B cell (primary cell): ENCODE results near the gene AEBP1. TPM values are rescaled to one million over a fixed set of nuclear protein-coding genes. Genes with fewer than 3 reads are reported as not detected.

Source experiments
- ATAC-seq: fragments of 200-7000 bp; cut with Tn5 transposase; one replicate; pipeline ENCODE4 v1.10.0; 2021; ENCODE audit warnings: low read depth, mild to moderate bottlenecking, moderate number of reproducible peaks, moderate library complexity
- CTCF ChIA-PET: fragments of 350-600 bp; sonication (Branson Sonifier 250); formaldehyde crosslinking; loops from one replicate; lab custom pipeline; 2021; ENCODE audit warnings: antibody characterized with exemption, inconsistent platforms; lab: Charles Lee
- POLR2A ChIA-PET: fragments of 350-600 bp; sonication (Branson Sonifier 250); formaldehyde crosslinking; loops from one replicate; lab custom pipeline; 2021; ENCODE audit warnings: antibody characterized with exemption; lab: Charles Lee
- DNase-seq: peaks from one replicate; pipeline ENCODE4 v3.0.0; 2013
- H2AFZ ChIP-seq: 2 replicates; pipeline ENCODE4 v1.6.1; 2012; ENCODE audit warnings: mild to moderate bottlenecking, low read depth, low read length; ENCODE audit not compliant: insufficient read depth, poor library complexity, severe bottlenecking
- H3K27ac ChIP-seq, 2 donors: 1 replicate in 1 of 2; 2 replicates in 1 of 2; pipeline ENCODE4 v1.5.1; 2012 to 2013; ENCODE audit warnings: low read length in 2 of 2, mild to moderate bottlenecking in 2 of 2, moderate library complexity in 1 of 2
- H3K27me3 ChIP-seq, 4 experiments: fragments of 200-600 bp in 1 of 4; sonication (generic) in 1 of 4; replicated peaks in 1 of 4; 1 replicate in 2 of 4; 2 replicates in 2 of 4; pipeline versions ENCODE4 v1.6.1 to v1.7.0; 2013 to 2016; ENCODE audit warnings: low read length in 3 of 4, mild to moderate bottlenecking in 2 of 4, mixed read lengths in 1 of 4, moderate library complexity in 1 of 4; ENCODE audit not compliant: insufficient read depth in 4 of 4, control insufficient read depth in 3 of 4; ENCODE audit errors: control extremely low read depth in 1 of 4
- H3K36me3 ChIP-seq, 2 experiments: replicated peaks in 1 of 2; 1 replicate in 1 of 2; 2 replicates in 1 of 2; pipeline versions ENCODE4 v1.6.1 to v1.7.1; 2013; ENCODE audit warnings: low read length in 1 of 2; ENCODE audit not compliant: insufficient read depth in 2 of 2, control insufficient read depth in 1 of 2; ENCODE audit errors: control extremely low read depth in 1 of 2, extremely low read depth in 1 of 2
- H3K4me1 ChIP-seq, 2 donors: fragments of 200-600 bp in 1 of 2; sonication (generic) in 1 of 2; 1 replicate in 1 of 2; 2 replicates in 1 of 2; pipeline versions ENCODE4 v1.5.1 to v1.6.1; 2013 to 2017; ENCODE audit warnings: low read length in 2 of 2; ENCODE audit not compliant: control insufficient read depth in 2 of 2, insufficient read depth in 2 of 2
- H3K4me2 ChIP-seq: replicated peaks from 2 replicates; pipeline ENCODE3; 2012; ENCODE audit warnings: mild to moderate bottlenecking, low read depth, low read length; ENCODE audit not compliant: poor library complexity, severe bottlenecking
- H3K4me3 ChIP-seq, 5 experiments: fragments of 200-600 bp in 1 of 5; sonication (generic) in 1 of 5; 1 replicate in 3 of 5; 2 replicates in 2 of 5; pipeline versions ENCODE4 v1.5.1 to v1.7.0; 2011 to 2016; ENCODE audit warnings: low read length in 4 of 5, mild to moderate bottlenecking in 4 of 5, low read depth in 2 of 5, control low read depth in 1 of 5, moderate library complexity in 1 of 5; ENCODE audit not compliant: insufficient read depth in 1 of 5; ENCODE audit errors: control extremely low read depth in 1 of 5, extremely low read depth in 1 of 5
- H3K79me2 ChIP-seq: fragments of 200-600 bp; sonication (generic); one replicate; pipeline ENCODE4 v1.6.0; 2016; ENCODE audit warnings: low read length; ENCODE audit not compliant: control insufficient read depth, insufficient read depth
- H3K9ac ChIP-seq: fragments of 200-600 bp; sonication (generic); 2 replicates; pipeline ENCODE4 v1.6.1; 2017; ENCODE audit warnings: mild to moderate bottlenecking, low read length, moderate library complexity
- H3K9me3 ChIP-seq, 3 donors: one replicate each; pipeline versions ENCODE4 v1.6.1 to v1.7.1; 2013; ENCODE audit warnings: low read length in 2 of 3; ENCODE audit not compliant: control insufficient read depth in 2 of 3, insufficient read depth in 1 of 3; ENCODE audit errors: control extremely low read depth in 1 of 3
- H4K20me1 ChIP-seq: 2 replicates; pipeline ENCODE4 v1.6.0; 2012; ENCODE audit warnings: mild to moderate bottlenecking, low read length; ENCODE audit not compliant: insufficient read depth, control insufficient read depth, poor library complexity, severe bottlenecking
- H3K27ac Mint-ChIP-seq: one replicate; pipeline ENCODE4 v1.8.0; 2021; ENCODE audit warnings: mixed read lengths
- H3K27me3 Mint-ChIP-seq: one replicate; pipeline ENCODE4 v1.8.0; 2021; ENCODE audit warnings: mixed read lengths
- H3K4me1 Mint-ChIP-seq: one replicate; pipeline ENCODE4 v1.8.0; 2021; ENCODE audit warnings: mixed read lengths
- H3K4me3 Mint-ChIP-seq: one replicate; pipeline ENCODE4 v1.8.0; 2021; ENCODE audit warnings: mixed read lengths
- H3K9me3 Mint-ChIP-seq: one replicate; pipeline ENCODE4 v1.8.0; 2022; ENCODE audit warnings: mixed read lengths; ENCODE audit not compliant: insufficient read depth
- EZH2 ChIP-seq: IDR thresholded peaks from 2 replicates; pipeline ENCODE4 v1.6.1; 2012; ENCODE audit warnings: borderline replicate concordance, low read depth, mild to moderate bottlenecking, moderate library complexity, low read length; ENCODE audit not compliant: insufficient read depth, poor library complexity, severe bottlenecking
- WGBS: methylation state at CpG from one replicate; pipeline ENCODE4 v1.1.5; 2013; ENCODE audit warnings: missing lambda C conversion rate; ENCODE audit not compliant: insufficient coverage; 5-methylcytosine and 5-hydroxymethylcytosine counted together
- intact Hi-C: fragments of 100-400 bp; cut with micrococcal nuclease; formaldehyde crosslinking; loops from one replicate; pipeline ENCODE4 v1.10.0; 2022
- polyA plus RNA-seq: library from polyadenylated mRNA; depleted of rRNA; stranded (reverse); fragments of >200 nt; gene quantifications from 2 replicates; pipeline ENCODE4 v1.2.3, GENCODE V29; 2012
- total RNA-seq, 2 donors: library from RNA; stranded (reverse); fragments of 120-200 nt in 1 of 2; gene quantifications; 1 replicate in 1 of 2; 2 replicates in 1 of 2; pipeline versions ENCODE4 v1.2.3 to v1.2.4, GENCODE V29; 2013 to 2022
- TF ChIP-seq, protein P1 (sequence below): fragments of 200-600 bp; IDR thresholded peaks from one replicate; pipeline ENCODE4 v1.8.0; 2022; ENCODE audit warnings: antibody characterized with exemption, mild to moderate bottlenecking

AEBP1 gene
- total and polyA plus RNA-seq, 2 donors (not counting 1 experiment from before 2014, with no cell fraction given): 20.2 to 36.7 TPM

DNA sequence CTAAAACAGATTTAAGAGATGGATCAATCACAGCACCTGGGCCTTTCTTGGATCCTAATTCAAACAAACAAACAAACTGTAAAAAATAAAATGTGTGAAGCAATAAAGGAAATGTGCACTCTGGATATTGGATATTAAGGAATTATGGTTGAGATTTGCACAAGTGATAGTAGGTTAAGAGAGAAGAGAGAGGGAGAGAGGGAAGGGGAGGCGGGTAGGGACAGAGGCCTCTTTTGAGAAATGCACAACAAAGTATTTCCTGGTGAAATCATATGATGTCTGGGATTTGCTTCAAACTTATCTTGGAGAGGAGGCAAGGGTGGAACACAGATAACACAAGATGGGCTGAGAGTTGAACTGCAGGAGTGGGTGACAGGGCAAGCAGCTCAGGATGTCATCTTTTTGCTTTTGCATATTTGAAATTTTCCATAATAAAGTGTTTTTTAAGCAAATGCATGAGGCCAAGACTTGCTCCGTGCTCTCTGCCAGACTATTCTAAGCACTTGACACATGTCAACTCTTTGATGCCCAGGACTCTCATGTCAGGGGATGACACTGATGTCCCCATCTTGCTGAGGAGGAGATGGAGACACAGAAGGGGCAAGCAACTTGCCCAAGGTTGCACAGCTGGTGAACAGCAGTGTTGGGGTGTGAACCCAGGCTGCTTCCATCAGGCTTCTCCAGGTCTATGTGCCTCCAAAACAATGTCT, 9.1 kb upstream of the AEBP1 start:
- no peak overlapping the region for H3K27ac ChIP-seq

DNA sequence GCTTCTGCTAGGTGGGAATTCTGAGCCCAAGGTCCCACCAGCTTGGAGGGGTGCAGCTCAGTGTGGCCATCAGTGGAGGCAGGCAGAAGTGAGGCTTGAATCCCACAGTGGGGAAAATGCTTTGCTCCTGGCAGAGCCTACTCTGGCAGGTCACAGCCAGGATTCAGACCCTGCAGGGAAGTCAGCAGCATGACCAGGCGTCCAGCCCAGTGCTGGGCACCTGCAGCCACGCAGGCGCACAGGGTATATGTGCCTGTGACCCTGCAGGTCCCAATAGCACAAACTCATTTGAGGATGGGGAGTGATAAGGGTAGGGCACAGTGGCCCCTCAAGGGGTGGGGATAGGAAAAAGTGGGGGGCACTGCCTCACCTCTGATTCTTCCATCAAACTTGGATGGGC, 8.4 kb upstream of the AEBP1 start:
- no peaks in the 10 kb centered on the region for H3K27me3 Mint-ChIP-seq
- peaks cover 28 to 68% of the 10 kb centered on the region in 2 donors for H3K4me1 ChIP-seq
- H3K27me3 ChIP-seq: no peaks in the 10 kb centered on the region
- ATAC-seq (no peak), DNase-seq (no peak)
- no peak overlapping the region for H3K4me2 ChIP-seq
- H3K9me3 Mint-ChIP-seq: no peaks in the 10 kb centered on the region
- CTCF ChIA-PET: no interaction called here
- TF ChIP-seq, protein P1, sequence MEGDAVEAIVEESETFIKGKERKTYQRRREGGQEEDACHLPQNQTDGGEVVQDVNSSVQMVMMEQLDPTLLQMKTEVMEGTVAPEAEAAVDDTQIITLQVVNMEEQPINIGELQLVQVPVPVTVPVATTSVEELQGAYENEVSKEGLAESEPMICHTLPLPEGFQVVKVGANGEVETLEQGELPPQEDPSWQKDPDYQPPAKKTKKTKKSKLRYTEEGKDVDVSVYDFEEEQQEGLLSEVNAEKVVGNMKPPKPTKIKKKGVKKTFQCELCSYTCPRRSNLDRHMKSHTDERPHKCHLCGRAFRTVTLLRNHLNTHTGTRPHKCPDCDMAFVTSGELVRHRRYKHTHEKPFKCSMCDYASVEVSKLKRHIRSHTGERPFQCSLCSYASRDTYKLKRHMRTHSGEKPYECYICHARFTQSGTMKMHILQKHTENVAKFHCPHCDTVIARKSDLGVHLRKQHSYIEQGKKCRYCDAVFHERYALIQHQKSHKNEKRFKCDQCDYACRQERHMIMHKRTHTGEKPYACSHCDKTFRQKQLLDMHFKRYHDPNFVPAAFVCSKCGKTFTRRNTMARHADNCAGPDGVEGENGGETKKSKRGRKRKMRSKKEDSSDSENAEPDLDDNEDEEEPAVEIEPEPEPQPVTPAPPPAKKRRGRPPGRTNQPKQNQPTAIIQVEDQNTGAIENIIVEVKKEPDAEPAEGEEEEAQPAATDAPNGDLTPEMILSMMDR: no peak
- no peak for TF ChIP-seq EZH2
- no peak overlapping the region for H3K27ac ChIP-seq
- peak overlapping the region; percentile 50 for H3K27ac Mint-ChIP-seq
- intact Hi-C loops: loop anchor here (2.0 kb wide), 1 partner anchor 27 kb away; the partner anchor contains the start of gene POLD2
- peaks cover 0 to under 1% (median 0%) of the 10 kb centered on the region in 3 donors for H3K9me3 ChIP-seq
- no peak overlapping the region for H3K4me3 Mint-ChIP-seq
- peaks cover 65% of the 10 kb centered on the region for H3K4me1 Mint-ChIP-seq
- POLR2A ChIA-PET: interaction anchor here (0.6 to 2.1 kb wide), 2 partner anchors 11 to 15 kb away, joined by 4 to 21 read pairs; no protein-coding TSS in a partner anchor
- H3K79me2 ChIP-seq: no peaks in the 10 kb centered on the region
- H3K36me3 ChIP-seq: no peaks in the 10 kb centered on the region
- H3K4me3 ChIP-seq: no peak overlapping the region
- H2AFZ ChIP-seq: no peak overlapping the region
- H3K9ac ChIP-seq: no peak overlapping the region
- H4K20me1 ChIP-seq: no peaks in the 10 kb centered on the region
- 87% methylated on average over 3 of the region's 3 CpGs for WGBS

More for the DNA sequence above, 9.1 kb upstream of the AEBP1 start:
- intact Hi-C loops: no loop called here
- H3K4me3 ChIP-seq: no peak overlapping the region
- peaks cover 22 to 61% of the 10 kb centered on the region in 2 donors for H3K4me1 ChIP-seq
- H3K4me2 ChIP-seq: no peak overlapping the region
- no peak overlapping the region for H3K9ac ChIP-seq
- H3K9me3 Mint-ChIP-seq: no peaks in the 10 kb centered on the region
- H3K4me3 Mint-ChIP-seq: no peak overlapping the region
- no CpG with 5 or more reads among the region's 2 CpGs for WGBS
- peaks cover 57% of the 10 kb centered on the region for H3K4me1 Mint-ChIP-seq
- no peaks in the 10 kb centered on the region for H3K36me3 ChIP-seq
- ChIA-PET POLR2A (interaction anchor here (0.6 kb wide), 1 partner anchor 11 kb away, joined by 4 read pairs; no protein-coding TSS in a partner anchor), CTCF (no interaction called here)
- DNase-seq: no peak
- no peak overlapping the region for H2AFZ ChIP-seq
- H3K79me2 ChIP-seq: no peaks in the 10 kb centered on the region
- H3K27me3 ChIP-seq: no peaks in the 10 kb centered on the region
- H3K27me3 Mint-ChIP-seq: no peaks in the 10 kb centered on the region
- no peaks in the 10 kb centered on the region for H3K9me3 ChIP-seq
- no peak for ATAC-seq
- H4K20me1 ChIP-seq: no peaks in the 10 kb centered on the region
- H3K27ac Mint-ChIP-seq: peak overlapping the region; percentile 62
- no peak for TF ChIP-seq EZH2
- TF ChIP-seq, protein P1: no peak
